GM21526 (cell line): ENCODE results near the gene ANO4.
"Not testable (repeated sequence)": the region's sequence is repeated elsewhere in the genome, so short reads cannot be mapped to it uniquely, and the experiment has no call there.

Source experiments
- ATAC-seq: cut with Tn5 transposase; IDR thresholded peaks from one replicate; pipeline ENCODE4 v1.9.1; 2021; ENCODE audit warnings: moderate library complexity; ENCODE audit not compliant: unreplicated experiment, low FRiP score

ANO4 gene

GRCh38 chr12:100982511-100983183 lies 188.1 kb downstream of the ANO4 start:
- no peak for ATAC-seq

- no peak for ATAC-seq
Observed at GRCh38 chr12:100984796-100985195, 190.2 kb downstream of the ANO4 start.

GRCh38 chr12:100986595-100987547 lies 192.3 kb downstream of the ANO4 start:
- ATAC-seq: no peak

GRCh38 chr12:100987552-100988521 lies 193.3 kb downstream of the ANO4 start:
- peak; percentile 95 for ATAC-seq

- not testable (repeated sequence) for ATAC-seq
Observed at GRCh38 chr12:100989509-100989908, 194.9 kb downstream of the ANO4 start.

- no peak for ATAC-seq
Observed at GRCh38 chr12:100991102-100991501, 196.5 kb downstream of the ANO4 start.

- no peak for ATAC-seq
Observed at GRCh38 chr12:100992194-100992593, 197.6 kb downstream of the ANO4 start.

GRCh38 chr12:100993916-100994450 lies 199.4 kb downstream of the ANO4 start:
- no peak for ATAC-seq

GRCh38 chr12:100995201-100995600 lies 200.6 kb downstream of the ANO4 start:
- peak; percentile 55 for ATAC-seq

GRCh38 chr12:100995771-100996170 lies 201.2 kb downstream of the ANO4 start:
- peak; percentile 77 for ATAC-seq

GRCh38 chr12:101001669-101002068 lies 207.1 kb downstream of the ANO4 start:
- peak; percentile 87 for ATAC-seq

GRCh38 chr12:101002696-101003419 lies 208.3 kb downstream of the ANO4 start:
- no peak for ATAC-seq

GRCh38 chr12:101004898-101005297 lies 210.3 kb downstream of the ANO4 start:
- no peak for ATAC-seq

GRCh38 chr12:101009274-101009673 lies 214.7 kb downstream of the ANO4 start:
- ATAC-seq: no peak

GRCh38 chr12:101010896-101011295 lies 216.3 kb downstream of the ANO4 start:
- ATAC-seq: no peak

GRCh38 chr12:101013993-101014392 lies 219.4 kb downstream of the ANO4 start:
- ATAC-seq: no peak

GRCh38 chr12:101015044-101015443 lies 220.5 kb downstream of the ANO4 start:
- no peak for ATAC-seq

- no peak for ATAC-seq
Observed at GRCh38 chr12:101018540-101018939, 224.0 kb downstream of the ANO4 start.

- ATAC-seq: no peak
Observed at GRCh38 chr12:101019201-101019600, 224.6 kb downstream of the ANO4 start.

- no peak for ATAC-seq
Observed at GRCh38 chr12:101019667-101020066, 225.1 kb downstream of the ANO4 start.
